GM18505 (cell line): Measurements from ENCODE around the gene MNT.

ENCODE experiments used
- ATAC-seq: cut with Tn5 transposase; IDR thresholded peaks from one replicate; pipeline ENCODE4 v1.9.1; 2021; ENCODE audit not compliant: unreplicated experiment
- POLR2A ChIP-seq: IDR thresholded peaks from 4 replicates; pipeline ENCODE4 v1.6.1; 2011; ENCODE audit warnings: borderline replicate concordance; ENCODE audit not compliant: insufficient read depth, insufficient read length; ENCODE audit errors: extremely low read depth

The MNT gene

DNA sequence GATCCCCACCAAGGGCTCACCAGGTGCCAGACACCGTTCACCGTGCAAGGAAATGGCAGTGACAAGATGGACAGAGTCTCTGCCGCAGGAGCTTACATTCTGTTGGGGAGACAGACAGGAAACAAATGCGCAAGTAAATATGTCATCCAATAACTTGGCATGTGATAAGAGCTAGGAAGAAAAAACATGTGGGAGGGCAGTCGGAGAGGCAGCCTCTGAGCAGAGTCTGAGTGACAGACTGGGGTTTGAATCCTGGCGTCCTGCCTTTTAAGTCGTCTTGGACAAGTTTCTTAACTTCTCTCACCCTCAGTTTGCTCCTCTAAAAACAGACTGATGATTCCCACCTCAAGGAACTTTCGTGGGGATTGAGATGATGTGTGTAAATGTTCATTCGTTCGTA is 56.3 kb downstream of the MNT start:
- no peak for ATAC-seq
- no peak for TF ChIP-seq POLR2A

DNA sequence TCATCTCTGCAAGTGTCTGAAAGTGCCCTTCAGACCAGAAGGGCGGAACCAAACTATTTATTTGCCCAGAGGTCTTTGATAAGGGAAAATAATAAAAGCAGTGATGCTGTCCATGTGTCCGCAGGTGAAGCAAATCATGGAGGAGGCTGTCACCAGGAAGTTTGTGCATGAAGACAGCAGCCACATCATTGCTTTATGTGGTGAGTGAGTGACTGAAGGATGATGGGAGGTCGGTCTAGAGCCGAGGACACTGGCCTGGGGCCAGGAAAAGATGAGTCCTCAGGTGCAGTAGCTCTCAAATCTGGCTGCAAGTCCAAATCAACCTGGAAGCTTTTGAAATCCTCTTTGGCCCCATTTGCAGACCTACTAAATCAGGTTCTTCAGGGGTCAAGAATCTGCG is 57.4 kb downstream of the MNT start:
- ATAC-seq = no peak
- no peak for TF ChIP-seq POLR2A

DNA sequence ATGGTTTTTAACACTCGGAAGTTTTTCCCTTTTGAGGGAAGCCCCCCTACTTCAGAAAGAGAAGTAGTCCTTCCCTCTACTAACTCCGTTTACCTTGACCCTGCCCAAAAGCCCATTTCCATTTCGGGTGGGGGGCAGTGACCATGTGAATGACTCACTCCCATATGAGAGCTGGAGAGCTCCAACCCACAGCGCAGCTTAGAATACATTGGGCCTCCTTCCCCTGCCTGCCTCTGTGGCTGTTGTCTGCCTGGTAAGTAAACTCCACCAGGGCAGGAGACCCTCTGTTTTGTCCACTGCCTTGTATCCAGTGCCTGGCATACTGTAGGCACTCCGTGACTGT is 62.6 kb downstream of the MNT start:
- ATAC-seq = no peak
- no peak for TF ChIP-seq POLR2A

DNA sequence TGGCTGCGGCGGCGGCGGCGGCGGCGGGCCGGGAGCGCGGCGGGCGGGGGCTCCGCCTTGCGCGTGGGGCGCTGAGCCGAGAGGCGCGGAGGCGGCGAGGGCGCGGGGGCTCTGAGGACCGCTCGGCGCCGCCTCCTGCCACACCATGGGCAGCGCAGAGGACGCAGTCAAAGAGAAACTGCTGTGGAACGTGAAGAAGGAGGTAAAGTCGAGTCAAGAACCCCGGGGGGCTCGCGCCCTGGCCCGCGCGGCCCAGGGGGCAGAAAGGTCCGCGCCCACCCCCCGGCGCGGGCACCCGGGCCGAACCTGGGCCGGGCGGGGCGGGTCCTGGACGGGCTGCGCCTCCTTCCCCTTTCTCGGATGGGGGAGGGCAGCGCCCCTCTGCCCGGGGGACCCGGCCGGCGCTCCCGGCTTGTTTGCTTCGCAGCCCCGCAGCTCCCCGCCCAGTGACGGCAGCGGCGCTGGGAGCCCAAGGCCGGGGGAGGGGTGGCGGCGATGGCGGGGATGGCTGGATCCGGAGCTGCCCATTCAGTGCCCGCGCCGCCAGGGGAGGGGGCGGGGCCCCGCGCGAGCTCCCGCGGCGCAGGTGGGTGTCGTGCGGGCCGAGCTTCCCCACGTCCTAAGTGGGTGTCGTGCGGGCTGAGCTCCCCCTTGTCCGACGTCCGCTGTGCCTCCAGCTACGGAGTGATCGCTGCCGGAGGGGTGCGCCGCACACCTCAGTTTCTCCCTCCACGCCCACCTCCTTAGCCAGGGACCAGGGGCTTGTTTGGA is 63.1 kb downstream of the MNT start:
- peak; percentile 28 for ATAC-seq
- TF ChIP-seq POLR2A = peak; percentile 7

DNA sequence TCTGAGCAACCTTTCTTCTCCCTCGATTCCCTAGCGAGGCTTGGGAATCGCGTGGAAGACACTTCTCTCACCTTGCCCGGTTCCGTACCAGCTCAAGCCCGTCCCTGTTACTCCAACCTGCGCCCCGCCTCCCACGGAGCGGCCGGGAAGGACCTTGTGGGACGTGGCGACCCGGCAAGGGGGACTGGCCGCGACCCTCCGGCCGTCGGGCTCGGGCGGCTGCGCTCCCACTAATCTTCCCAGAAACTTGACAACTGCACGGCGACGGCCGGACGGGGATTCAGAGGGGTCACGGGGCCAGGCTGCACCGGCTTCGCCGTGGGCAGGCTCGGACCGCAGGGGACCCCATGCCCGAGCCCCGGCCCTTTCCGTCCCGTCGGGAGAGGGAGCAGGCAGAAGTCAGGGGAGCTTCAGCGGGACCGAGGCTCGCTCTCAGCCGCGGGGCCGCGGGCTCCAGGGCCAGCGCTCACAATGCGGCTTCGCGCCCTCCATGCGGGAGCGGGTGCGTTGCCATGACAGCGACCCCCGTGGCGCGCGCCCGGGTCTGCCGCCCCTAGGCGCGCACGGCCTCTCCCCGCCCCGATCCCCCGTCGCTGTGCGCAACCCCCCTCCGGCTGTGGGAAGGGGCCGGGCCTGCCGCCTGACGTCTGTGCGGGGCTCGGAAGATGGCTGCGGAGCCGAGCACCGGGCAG is 63.9 kb downstream of the MNT start, which contains the start of gene SGSM2:
Gene SGSM2 (plus strand): TSS at position 650 of the 692 bp plus-strand sequence. CDS start 188 bp downstream, outside the sequence.
- ATAC-seq = peak; percentile 41

DNA sequence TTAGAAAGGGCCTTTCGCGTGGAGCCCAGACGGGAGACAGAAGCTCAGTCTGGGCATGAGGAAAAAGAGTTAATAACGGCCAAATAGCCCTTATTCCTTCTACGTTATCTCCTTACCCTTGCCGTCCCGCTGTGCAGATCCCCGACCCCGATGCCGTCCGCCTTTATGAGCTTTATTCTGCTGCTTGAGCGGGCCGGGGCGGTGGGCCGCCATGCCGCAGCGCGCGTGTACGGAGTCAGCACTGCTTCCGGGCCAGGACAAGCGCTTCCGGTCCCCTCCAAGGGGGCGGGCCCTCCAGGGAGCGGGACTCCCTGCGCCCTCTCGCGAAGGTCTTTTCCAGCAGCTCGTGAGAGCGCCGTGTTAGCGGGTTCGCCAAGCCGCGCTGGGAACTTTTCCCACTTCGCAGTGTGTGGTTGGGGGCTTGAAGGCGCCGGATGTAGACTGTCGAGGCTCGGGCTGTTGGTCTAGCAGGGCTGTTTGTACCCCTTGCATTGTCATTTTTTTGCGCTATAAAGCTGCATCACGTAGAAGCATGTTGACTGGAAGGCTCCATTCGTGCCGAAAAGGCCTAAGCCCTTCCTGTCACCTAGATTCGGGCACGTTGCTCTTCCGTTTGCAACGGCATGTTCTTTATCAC is 64.5 kb downstream of the MNT start, which contains the start of gene TSR1:
Gene TSR1 (minus strand): TSS at position 243 of the 637 bp plus-strand sequence. CDS start 30 bp downstream, at position 213.
- TF ChIP-seq POLR2A = peak; percentile 91
- ATAC-seq = peak; percentile 53

More for the DNA sequence above, 63.9 kb downstream of the MNT start, which contains the start of gene SGSM2:
- peak; percentile 8 for TF ChIP-seq POLR2A

DNA sequence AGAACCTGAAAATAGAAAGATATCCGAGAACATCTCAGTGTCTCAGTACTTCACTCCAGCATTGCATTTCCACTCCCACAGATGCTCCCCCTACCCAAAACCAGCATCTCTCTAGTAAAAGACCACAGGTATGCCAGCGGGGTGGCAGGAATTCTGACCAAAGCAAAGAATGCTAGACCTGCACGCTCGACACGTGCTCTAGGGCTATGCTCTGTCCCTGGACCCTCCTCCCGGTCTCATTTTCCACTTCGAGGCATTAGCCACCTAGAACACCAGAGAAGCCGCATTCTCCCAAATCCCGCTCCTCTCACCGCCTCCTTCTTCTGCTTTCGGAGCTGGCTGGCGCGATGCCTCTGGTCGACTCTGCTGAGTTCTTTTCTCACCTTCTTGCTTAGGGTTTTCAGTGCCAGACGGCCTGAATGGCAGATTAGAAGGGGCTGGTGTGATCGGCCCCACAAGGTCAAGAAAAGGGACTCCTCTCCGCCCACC is 65.1 kb downstream of the MNT start:
- no peak for ATAC-seq
- TF ChIP-seq POLR2A = no peak
